Measurements from ENCODE around the gene NXPH4.

NXPH4 gene

GRCh38 chr12:57209916-57210315, 6.7 kb upstream of the NXPH4 start:
- no peak for TF ChIP-seq CTCF (IDR thresholded peaks at IDR 0.05; ENCODE audit: low read depth, low read length)
- no peaks in the 10 kb centered on the region for H3K36me3 ChIP-seq
- DNase-seq = no peak
- no peaks in the 10 kb centered on the region for H3K9me3 ChIP-seq (ENCODE audit: severe bottlenecking)
- H3K27ac ChIP-seq = no peak overlapping the region
- H3K27me3 ChIP-seq (ENCODE audit: insufficient read depth, low read depth, severe bottlenecking) = no peaks in the 10 kb centered on the region
- H3K4me3 ChIP-seq (ENCODE audit: low read depth, low read length) = no peak overlapping the region

- no peak for DNase-seq
- H3K4me3 ChIP-seq (ENCODE audit: low read depth, low read length) = no peak overlapping the region
- no peaks in the 10 kb centered on the region for H3K36me3 ChIP-seq
- no peak overlapping the region for H3K27ac ChIP-seq
- H3K9me3 ChIP-seq (ENCODE audit: severe bottlenecking) = no peaks in the 10 kb centered on the region
- TF ChIP-seq CTCF (IDR thresholded peaks at IDR 0.05; ENCODE audit: low read depth, low read length) = no peak
- peaks cover 2% of the 10 kb centered on the region for H3K27me3 ChIP-seq (ENCODE audit: insufficient read depth, low read depth, severe bottlenecking)
These were observed 6.1 kb upstream of the NXPH4 start for GRCh38 chr12:57210461-57210860.

- H3K27ac ChIP-seq = no peak overlapping the region
- no peak for DNase-seq
- H3K27me3 ChIP-seq (ENCODE audit: insufficient read depth, low read depth, severe bottlenecking) = peaks cover 9% of the 10 kb centered on the region
- H3K4me3 ChIP-seq (ENCODE audit: low read depth, low read length) = no peak overlapping the region
- H3K9me3 ChIP-seq (ENCODE audit: severe bottlenecking) = no peaks in the 10 kb centered on the region
- TF ChIP-seq CTCF (IDR thresholded peaks at IDR 0.05; ENCODE audit: low read depth, low read length) = no peak
- no peaks in the 10 kb centered on the region for H3K36me3 ChIP-seq
These were observed 5.5 kb upstream of the NXPH4 start for GRCh38 chr12:57210926-57211692.

- TF ChIP-seq CTCF (IDR thresholded peaks at IDR 0.05; ENCODE audit: low read depth, low read length) = no peak
- H3K9me3 ChIP-seq (ENCODE audit: severe bottlenecking) = no peaks in the 10 kb centered on the region
- no peak for DNase-seq
- peaks cover 12% of the 10 kb centered on the region for H3K27me3 ChIP-seq (ENCODE audit: insufficient read depth, low read depth, severe bottlenecking)
- no peak overlapping the region for H3K27ac ChIP-seq
- H3K4me3 ChIP-seq (ENCODE audit: low read depth, low read length) = no peak overlapping the region
- no peaks in the 10 kb centered on the region for H3K36me3 ChIP-seq
These were observed 4.5 kb upstream of the NXPH4 start for GRCh38 chr12:57211791-57212700.

GRCh38 chr12:57212701-57213057, 3.9 kb upstream of the NXPH4 start:
- Histone ChIP-seq H3K27ac (no peak overlapping the region), H3K9me3 (ENCODE audit: severe bottlenecking) (no peaks in the 10 kb centered on the region), H3K27me3 (ENCODE audit: insufficient read depth, low read depth, severe bottlenecking) (peaks cover 12% of the 10 kb centered on the region), H3K4me3 (ENCODE audit: low read depth, low read length) (no peak overlapping the region), H3K36me3 (no peaks in the 10 kb centered on the region)
- no peak for DNase-seq
- no peak for TF ChIP-seq CTCF (IDR thresholded peaks at IDR 0.05; ENCODE audit: low read depth, low read length)

Data from WERI-Rb-1 (cell line).